ENCODE data around the gene PDIA2.
"Not testable (repeated sequence)": the region's sequence is repeated elsewhere in the genome, so short reads cannot be mapped to it uniquely, and the experiment has no call there.

DNA sequence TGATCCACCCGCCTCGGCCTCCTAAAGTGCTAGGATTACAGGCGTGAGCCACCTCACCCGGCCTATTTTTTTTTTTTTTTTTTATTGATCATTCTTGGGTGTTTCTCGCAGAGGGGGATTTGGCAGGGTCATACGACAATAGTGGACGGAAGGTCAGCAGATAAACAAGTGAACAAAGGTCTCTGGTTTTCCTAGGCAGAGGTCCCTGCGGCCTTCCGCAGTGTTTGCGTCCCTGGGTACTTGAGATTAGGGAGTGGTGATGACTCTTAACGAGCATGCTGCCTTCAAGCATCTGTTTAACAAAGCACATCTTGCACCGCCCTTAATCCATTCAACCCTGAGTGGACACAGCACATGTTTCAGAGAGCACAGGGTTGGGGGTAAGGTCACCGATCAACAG is 24.9 kb upstream of the PDIA2 start:
- TF ChIP-seq ZNF274 (IDR thresholded peaks at IDR 0.05; ENCODE audit: low read depth, low read length); YY1 (IDR thresholded peaks at IDR 0.05; ENCODE audit: insufficient read depth, insufficient read length): not testable (repeated sequence)

All from NT2/D1 (cell line).